AG04449 (cell line): Measurements from ENCODE around the gene GSG1L.

Experiments used
- CTCF ChIA-PET: fragments of 350-600 bp; formaldehyde crosslinking; extraction: SDS; loops from one replicate; lab custom pipeline; 2021; ENCODE audit warnings: antibody characterized with exemption; lab: Yijun Ruan, JAX
- POLR2A ChIA-PET: fragments of 400-600, 350-600 bp; formaldehyde crosslinking; extraction: SDS; loops from one replicate; lab custom pipeline; 2020; ENCODE audit warnings: antibody characterized with exemption, inconsistent platforms; lab: Yijun Ruan, JAX
- DNase-seq: peaks from one replicate; pipeline ENCODE4 v3.0.0-alpha.2; 2010; ENCODE audit warnings: low read depth, low spot score
- H3K4me3 ChIP-seq: 2 replicates; pipeline ENCODE4 v1.5.1; 2011; ENCODE audit warnings: low read depth, mild to moderate bottlenecking, control low read depth, low read length
- TF ChIP-seq, protein P1 (sequence below): IDR thresholded peaks from one replicate; pipeline ENCODE4 v1.5.1; 2011; ENCODE audit warnings: mild to moderate bottlenecking, moderate library complexity, low read length, control low read depth, inconsistent platforms; ENCODE audit not compliant: insufficient read depth; ENCODE audit errors: missing control alignments

GSG1L gene

DNA sequence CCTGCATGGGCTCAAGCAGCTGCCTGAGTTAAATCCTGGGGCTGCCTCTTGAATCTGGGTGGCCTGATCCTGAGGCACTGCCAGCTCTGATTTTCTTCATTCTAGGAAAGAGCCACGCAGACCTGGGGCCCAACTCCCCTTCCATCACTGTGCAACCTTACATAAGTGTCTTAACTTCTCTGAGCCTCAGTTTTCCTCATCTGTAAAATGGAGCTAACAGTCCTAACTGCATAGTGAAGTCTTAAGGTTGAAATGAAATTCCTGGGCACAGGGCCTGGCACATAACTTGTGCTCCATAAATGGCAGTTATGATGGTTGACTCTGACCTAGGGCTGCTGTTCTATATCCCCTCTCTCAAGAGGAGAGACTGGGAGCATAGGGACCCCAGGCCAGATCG, 236.6 kb downstream of the GSG1L start:
- CTCF ChIA-PET: no interaction called here
- TF ChIP-seq, protein P1, sequence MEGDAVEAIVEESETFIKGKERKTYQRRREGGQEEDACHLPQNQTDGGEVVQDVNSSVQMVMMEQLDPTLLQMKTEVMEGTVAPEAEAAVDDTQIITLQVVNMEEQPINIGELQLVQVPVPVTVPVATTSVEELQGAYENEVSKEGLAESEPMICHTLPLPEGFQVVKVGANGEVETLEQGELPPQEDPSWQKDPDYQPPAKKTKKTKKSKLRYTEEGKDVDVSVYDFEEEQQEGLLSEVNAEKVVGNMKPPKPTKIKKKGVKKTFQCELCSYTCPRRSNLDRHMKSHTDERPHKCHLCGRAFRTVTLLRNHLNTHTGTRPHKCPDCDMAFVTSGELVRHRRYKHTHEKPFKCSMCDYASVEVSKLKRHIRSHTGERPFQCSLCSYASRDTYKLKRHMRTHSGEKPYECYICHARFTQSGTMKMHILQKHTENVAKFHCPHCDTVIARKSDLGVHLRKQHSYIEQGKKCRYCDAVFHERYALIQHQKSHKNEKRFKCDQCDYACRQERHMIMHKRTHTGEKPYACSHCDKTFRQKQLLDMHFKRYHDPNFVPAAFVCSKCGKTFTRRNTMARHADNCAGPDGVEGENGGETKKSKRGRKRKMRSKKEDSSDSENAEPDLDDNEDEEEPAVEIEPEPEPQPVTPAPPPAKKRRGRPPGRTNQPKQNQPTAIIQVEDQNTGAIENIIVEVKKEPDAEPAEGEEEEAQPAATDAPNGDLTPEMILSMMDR: no peak
- DNase-seq: no peak
- H3K4me3 ChIP-seq: no peak overlapping the region
- POLR2A ChIA-PET: no interaction called here

DNA sequence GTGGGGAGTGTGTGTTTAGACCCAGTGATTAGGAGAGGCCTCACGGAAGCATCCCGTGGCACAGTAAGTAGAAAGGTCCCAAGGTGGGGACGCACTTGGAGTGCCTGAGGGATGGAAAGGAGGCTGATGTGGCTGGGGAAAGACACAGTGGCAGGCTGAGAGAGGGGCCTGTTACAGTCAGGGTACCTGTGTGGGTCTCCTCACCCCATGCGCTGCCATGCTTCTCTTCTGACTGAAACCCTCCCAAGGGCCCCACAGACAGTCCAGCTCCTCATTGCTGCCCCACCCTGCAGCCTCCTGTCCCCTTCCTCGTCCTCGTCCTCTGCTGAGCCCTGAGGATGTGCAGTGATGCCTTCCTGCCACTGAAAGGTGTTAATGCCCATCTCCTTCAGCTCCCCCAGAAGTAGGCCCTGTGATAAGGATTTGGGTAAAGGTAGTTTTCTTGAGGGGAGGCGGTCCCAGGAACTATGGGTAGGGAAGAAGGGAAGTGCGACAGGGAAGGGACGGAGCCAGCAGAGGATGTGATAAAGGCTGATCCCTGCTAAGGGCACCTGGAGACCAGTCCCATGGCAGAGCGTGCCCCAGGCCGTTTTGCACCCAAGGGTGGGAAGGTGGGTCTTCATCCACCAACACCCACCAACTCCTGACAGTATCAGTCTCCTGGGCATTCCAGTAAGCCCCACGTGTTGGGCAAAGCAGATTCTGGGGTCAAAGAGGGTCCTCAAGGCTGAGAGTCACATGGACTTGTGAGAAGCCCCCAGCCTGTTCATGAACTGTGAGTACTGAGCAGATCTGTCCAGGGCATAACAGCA, 237.2 kb downstream of the GSG1L start:
- ChIA-PET POLR2A (no interaction called here), CTCF (no interaction called here)
- DNase-seq: no peak
- TF ChIP-seq, protein P1: no peak
- no peak overlapping the region for H3K4me3 ChIP-seq

DNA sequence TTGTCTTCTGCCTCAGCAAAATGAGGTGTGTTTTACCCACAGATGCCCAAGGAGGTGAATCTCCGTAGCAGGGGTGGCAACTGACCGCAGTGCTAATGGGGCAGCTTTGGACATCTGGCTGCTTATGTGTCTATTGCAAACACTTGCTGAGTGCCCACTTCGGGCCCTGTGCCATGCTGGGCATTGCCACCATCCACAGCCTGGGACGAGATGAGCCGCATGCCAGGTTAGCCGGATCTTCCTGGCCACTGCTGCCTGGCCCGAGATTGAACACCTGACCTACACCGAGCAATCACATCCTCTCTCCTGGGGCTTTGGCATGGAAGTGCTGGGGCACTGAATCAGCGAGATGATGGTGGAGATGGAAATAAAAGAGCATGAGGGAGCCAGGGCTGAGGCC, 238.7 kb downstream of the GSG1L start:
- CTCF ChIA-PET: no interaction called here
- TF ChIP-seq, protein P1: no peak
- no peak for DNase-seq
- no peak overlapping the region for H3K4me3 ChIP-seq
- POLR2A ChIA-PET: no interaction called here

DNA sequence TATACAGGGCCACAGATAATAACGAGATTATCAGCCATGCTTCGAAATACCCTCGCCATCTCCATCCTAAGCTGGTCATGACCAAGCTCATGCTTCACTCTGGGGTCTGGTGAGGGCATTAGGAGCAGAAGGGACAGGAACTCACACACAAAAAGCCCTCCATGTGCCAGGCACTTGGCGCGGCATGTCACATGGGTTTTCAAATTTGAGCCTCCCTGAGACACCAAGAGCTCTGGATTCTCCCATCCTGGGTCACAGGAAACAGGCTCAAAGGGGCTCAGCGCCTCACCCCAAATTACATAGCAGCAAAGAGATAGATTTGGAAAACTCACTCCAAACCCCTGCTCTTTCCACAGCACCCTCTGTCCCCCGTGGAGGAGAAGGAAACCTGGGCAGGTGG, 239.5 kb downstream of the GSG1L start:
- TF ChIP-seq, protein P1: no peak
- no peak overlapping the region for H3K4me3 ChIP-seq
- DNase-seq: no peak
- POLR2A ChIA-PET: no interaction called here
- CTCF ChIA-PET: no interaction called here

DNA sequence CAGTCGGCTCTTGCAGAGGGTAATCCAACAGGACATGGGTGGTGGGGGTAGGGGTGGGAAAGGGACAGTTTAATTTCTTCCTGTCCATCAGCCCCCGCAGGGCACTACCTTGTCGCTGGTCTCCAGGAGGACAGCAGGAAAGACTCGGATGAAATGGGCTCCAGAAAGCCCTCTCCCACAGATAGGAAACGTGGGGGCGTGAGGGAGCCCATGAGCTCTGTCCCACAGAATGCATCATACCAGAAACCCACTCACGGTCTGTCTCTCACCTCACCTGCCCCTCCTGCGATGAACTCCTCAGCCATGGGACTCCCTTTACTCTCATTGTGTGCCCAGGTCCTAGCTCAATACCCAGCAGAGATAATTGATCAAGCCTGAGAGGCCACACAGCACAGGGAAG, 240.1 kb downstream of the GSG1L start:
- CTCF ChIA-PET: no interaction called here
- TF ChIP-seq, protein P1: no peak
- no peak for DNase-seq
- H3K4me3 ChIP-seq: no peak overlapping the region
- POLR2A ChIA-PET: no interaction called here

DNA sequence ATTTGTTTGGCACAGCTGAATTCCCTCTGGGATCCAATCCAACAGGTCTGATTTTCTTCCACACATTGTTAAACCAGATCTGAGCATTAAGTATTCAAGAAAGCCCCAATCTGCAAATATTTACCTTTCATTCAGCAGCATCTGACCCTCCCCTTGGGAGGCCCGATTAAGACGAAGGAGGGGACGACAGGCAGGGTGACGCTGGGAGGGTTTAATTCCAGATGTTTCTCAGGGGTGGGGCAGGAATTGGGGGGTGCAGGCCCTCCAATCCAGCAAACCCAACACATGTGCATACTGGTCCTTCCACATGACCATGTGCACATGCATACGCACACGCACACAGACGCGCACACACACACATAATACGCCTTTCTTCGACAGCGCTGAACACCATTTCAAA, 240.5 kb downstream of the GSG1L start:
- ChIA-PET CTCF (no interaction called here), POLR2A (no interaction called here)
- DNase-seq: no peak
- H3K4me3 ChIP-seq: no peak overlapping the region
- TF ChIP-seq, protein P1: no peak
